Activated T-helper 1 cell treated with anti-CD3 and anti-CD28 coated beads, Interleukin-12 subunit alpha, Interleukin-12 subunit beta, Interleukin-2, Interleukin-4 antibody, amounts not matched to agents 30 ng/mL and 10 ng/mL and 1 ng/mL, durations not matched to agents 14 hours and 24 hours and 36 hours (primary cell): ENCODE results near the gene ANKRD2. TPM values are rescaled to one million over a fixed set of nuclear protein-coding genes. Genes with fewer than 3 reads are reported as not detected.

ENCODE experiments used
- DNase-seq: peaks from one replicate; pipeline ENCODE4 v3.0.0; 2021; ENCODE audit warnings: low spot score
- H3K27ac Mint-ChIP-seq: one replicate; pipeline ENCODE4 v1.8.0; 2021; ENCODE audit warnings: mild to moderate bottlenecking, mixed read lengths
- H3K27me3 Mint-ChIP-seq: one replicate; pipeline ENCODE4 v1.8.0; 2022; ENCODE audit warnings: mild to moderate bottlenecking, moderate library complexity, mixed read lengths; ENCODE audit not compliant: insufficient read depth
- H3K36me3 Mint-ChIP-seq: one replicate; pipeline ENCODE4 v1.8.0; 2021; ENCODE audit warnings: low read depth, mixed read lengths
- H3K4me1 Mint-ChIP-seq: one replicate; pipeline ENCODE4 v1.8.0; 2021; ENCODE audit warnings: low read depth, mixed read lengths
- H3K4me3 Mint-ChIP-seq: one replicate; pipeline ENCODE4 v1.8.0; 2021; ENCODE audit warnings: mild to moderate bottlenecking, moderate library complexity, mixed read lengths
- H3K9me3 Mint-ChIP-seq: one replicate; pipeline ENCODE4 v1.8.0; 2021; ENCODE audit warnings: mixed read lengths
- intact Hi-C: fragments of 100-400 bp; cut with micrococcal nuclease; formaldehyde crosslinking; loops from one replicate; pipeline ENCODE4 v1.15.1; 2024
- total RNA-seq: library from RNA; stranded (reverse); gene quantifications from 2 replicates; pipeline ENCODE4 v1.2.3, GENCODE V29; 2022

The ANKRD2 gene
- total RNA-seq, 1 donor from 2014 or later, result not detected

- H3K36me3 Mint-ChIP-seq, result peaks cover 2% of the 10 kb centered on the region
- no peak for DNase-seq
- H3K9me3 Mint-ChIP-seq, result no peaks in the 10 kb centered on the region
- intact Hi-C loops, result no loop called here
- H3K4me3 Mint-ChIP-seq, result no peak overlapping the region
- no peak overlapping the region for H3K27ac Mint-ChIP-seq
- peaks cover 5% of the 10 kb centered on the region for H3K27me3 Mint-ChIP-seq
- H3K4me1 Mint-ChIP-seq, result peaks cover 19% of the 10 kb centered on the region
Observed at GRCh38 chr10:97629289-97629688, 56.7 kb downstream of the ANKRD2 start.

GRCh38 chr10:97631098-97631497 is 58.5 kb downstream of the ANKRD2 start:
- peaks cover 5% of the 10 kb centered on the region for H3K27me3 Mint-ChIP-seq
- DNase-seq, result no peak
- no peak overlapping the region for H3K4me3 Mint-ChIP-seq
- peaks cover 2% of the 10 kb centered on the region for H3K36me3 Mint-ChIP-seq
- H3K4me1 Mint-ChIP-seq, result peaks cover 19% of the 10 kb centered on the region
- intact Hi-C loops, result no loop called here
- no peaks in the 10 kb centered on the region for H3K9me3 Mint-ChIP-seq
- H3K27ac Mint-ChIP-seq, result no peak overlapping the region

- Mint-ChIP-seq H3K9me3 (no peaks in the 10 kb centered on the region), H3K27me3 (peaks cover 2% of the 10 kb centered on the region), H3K4me1 (peaks cover 19% of the 10 kb centered on the region), H3K27ac (peak within 1 kb of the TSS; percentile 89), H3K4me3 (peak within 1 kb of the TSS; percentile 96), H3K36me3 (peaks cover 2% of the 10 kb centered on the region)
- intact Hi-C loops, result loop anchor here (1.0 to 2.0 kb wide), 7 partner anchors 8 to 299 kb away; partner anchors contain the start of genes AVPI1, FRAT2, MMS19 and UBTD1
- peak; percentile 89 for DNase-seq
Observed at GRCh38 chr10:97632949-97633884, 60.6 kb downstream of the ANKRD2 start, which contains the start of gene MORN4. Gene MORN4 (minus strand): TSS chr10:97633500. CDS start chr10:97619653, 13,847 bp downstream.

Other genes starting within 250 kb of the ANKRD2 start
- 10.8 and 11.2 TPM in 2 replicates for gene FRAT2, start 238.1 kb upstream of the ANKRD2 start, total RNA-seq
- gene RRP12, start 171.4 kb upstream of the ANKRD2 start, total RNA-seq, result 99.9 and 104 TPM in 2 replicates
- gene PGAM1, start 146.6 kb upstream of the ANKRD2 start, total RNA-seq, result 967 and 979 TPM in 2 replicates
- gene EXOSC1, start 126.8 kb upstream of the ANKRD2 start, total RNA-seq, result 55.3 and 57.1 TPM in 2 replicates
- 48.3 and 48.8 TPM in 2 replicates for gene ZDHHC16, start 126.6 kb upstream of the ANKRD2 start, total RNA-seq
- gene MMS19, start 74.4 kb upstream of the ANKRD2 start, total RNA-seq, result 91.8 and 93.2 TPM in 2 replicates
- gene UBTD1, start 73.9 kb upstream of the ANKRD2 start, total RNA-seq, result 1.7 and 1.8 TPM in 2 replicates
- not detected in 2 replicates for gene HOGA1, start 11.6 kb downstream of the ANKRD2 start, total RNA-seq
- not detected in 2 replicates for gene C10orf62, start 16.9 kb downstream of the ANKRD2 start, total RNA-seq
- gene MORN4, start 60.7 kb downstream of the ANKRD2 start, total RNA-seq, result 1.9 TPM in 2 replicates
- gene PI4K2A, start 67.9 kb downstream of the ANKRD2 start, total RNA-seq, result 19.3 and 19.7 TPM in 2 replicates
- gene AVPI1, start 114.5 kb downstream of the ANKRD2 start, total RNA-seq, result 0.66 and 0.93 TPM in 2 replicates
- 3.0 and 3.4 TPM in 2 replicates for gene MARVELD1, start 141.0 kb downstream of the ANKRD2 start, total RNA-seq
- gene ZFYVE27, start 164.3 kb downstream of the ANKRD2 start, total RNA-seq, result 41.7 and 42.5 TPM in 2 replicates
- gene SFRP5, start 199.2 kb downstream of the ANKRD2 start, total RNA-seq, result not detected in 2 replicates